Loucy (cell line): ENCODE measurements around the gene THADA.
"Not testable (repeated sequence)": the region's sequence is repeated elsewhere in the genome, so short reads cannot be mapped to it uniquely, and the experiment has no call there.

Source experiments
- H2AFZ ChIP-seq: fragments of 200-600 bp; sonication (generic); 2 replicates; pipeline ENCODE4 v1.6.0; 2016; ENCODE audit warnings: antibody characterized with exemption, mild to moderate bottlenecking, low read length, moderate library complexity
- H3F3A ChIP-seq: fragments of 200-600 bp; 2 replicates; pipeline ENCODE4 v1.6.0; 2016; ENCODE audit warnings: antibody characterized with exemption, low read depth, mild to moderate bottlenecking
- H3K27me3 ChIP-seq: fragments of 200-600 bp; sonication (generic); 2 replicates; pipeline ENCODE4 v1.6.1; 2014; ENCODE audit warnings: low read length, mild to moderate bottlenecking; ENCODE audit not compliant: insufficient read depth, poor library complexity, severe bottlenecking
- H3K36me3 ChIP-seq: fragments of 200-600 bp; sonication (generic); 2 replicates; pipeline ENCODE4 v1.6.1; 2016; ENCODE audit warnings: low read length; ENCODE audit not compliant: insufficient read depth
- H3K4me1 ChIP-seq: fragments of 200-600 bp; sonication (generic); 2 replicates; pipeline ENCODE4 v1.5.1; 2014; ENCODE audit warnings: low read length, mild to moderate bottlenecking; ENCODE audit not compliant: insufficient read depth, poor library complexity, severe bottlenecking
- H3K4me2 ChIP-seq: fragments of 200-600 bp; sonication (generic); 2 replicates; pipeline ENCODE4 v1.6.0; 2014; ENCODE audit warnings: antibody characterized with exemption, low read length, low read depth, mild to moderate bottlenecking; ENCODE audit not compliant: poor library complexity, severe bottlenecking
- H3K4me3 ChIP-seq: fragments of 200-600 bp; sonication (generic); 2 replicates; pipeline ENCODE4 v1.5.1; 2014; ENCODE audit warnings: low read length, mild to moderate bottlenecking, mixed read lengths; ENCODE audit not compliant: poor library complexity, severe bottlenecking
- H3K79me2 ChIP-seq: fragments of 200-600 bp; sonication (generic); 2 replicates; pipeline ENCODE4 v1.6.1; 2014; ENCODE audit warnings: low read length; ENCODE audit not compliant: insufficient read depth
- H3K9ac ChIP-seq: fragments of 200-600 bp; sonication (generic); 2 replicates; pipeline ENCODE4 v1.6.0; 2014; ENCODE audit warnings: mild to moderate bottlenecking, low read depth, low read length, moderate library complexity; ENCODE audit not compliant: poor library complexity, severe bottlenecking
- H3K9me2 ChIP-seq: fragments of 200-600 bp; sonication (generic); replicated peaks from 2 replicates; pipeline ENCODE4 v1.6.1; 2016; ENCODE audit warnings: low read depth, low read length, mixed read lengths
- H3K9me3 ChIP-seq: fragments of 200-600 bp; sonication (generic); 2 replicates; pipeline ENCODE4 v1.6.1; 2014; ENCODE audit warnings: mild to moderate bottlenecking, antibody characterized with exemption, low read length, low read depth; ENCODE audit not compliant: insufficient read depth
- H4K20me1 ChIP-seq: fragments of 200-600 bp; sonication (generic); 2 replicates; pipeline ENCODE4 v1.6.0; 2014; ENCODE audit warnings: antibody characterized with exemption, low read length, mild to moderate bottlenecking; ENCODE audit not compliant: insufficient read depth, poor library complexity, severe bottlenecking
- CTCF ChIP-seq: fragments of 200-600 bp; sonication (generic); conservative IDR thresholded peaks from 2 replicates; pipeline ENCODE4 v1.5.1; 2014; ENCODE audit warnings: mild to moderate bottlenecking, antibody characterized with exemption, low read length
- EZH2phosphoT487 ChIP-seq: fragments of 200-600 bp; IDR thresholded peaks from 2 replicates; pipeline ENCODE4 v1.6.1; 2018; ENCODE audit warnings: antibody characterized with exemption, mild to moderate bottlenecking, moderate library complexity, borderline replicate concordance

Gene THADA

GRCh38 chr2:43300222-43300621, 295.6 kb downstream of the THADA start:
- Histone ChIP-seq H3K27me3 (no peaks in the 10 kb centered on the region), H3K9me2 (no peaks in the 10 kb centered on the region), H2AFZ (no peak overlapping the region), H3K9me3 (no peaks in the 10 kb centered on the region), H3K4me3 (no peak overlapping the region), H4K20me1 (no peaks in the 10 kb centered on the region), H3K36me3 (no peaks in the 10 kb centered on the region), H3K4me1 (no peaks in the 10 kb centered on the region), H3K9ac (no peak overlapping the region), H3K4me2 (no peak overlapping the region), H3F3A (no peaks in the 10 kb centered on the region), H3K79me2 (no peaks in the 10 kb centered on the region)
- TF ChIP-seq EZH2phosphoT487 (no peak), CTCF (no peak)

- Histone ChIP-seq H3K79me2 (no peaks in the 10 kb centered on the region), H2AFZ (no peak overlapping the region), H3K27me3 (no peaks in the 10 kb centered on the region), H3F3A (no peaks in the 10 kb centered on the region), H3K4me2 (no peak overlapping the region), H3K9me2 (no peaks in the 10 kb centered on the region), H3K9ac (no peak overlapping the region), H3K4me1 (peaks cover 11% of the 10 kb centered on the region), H3K9me3 (no peaks in the 10 kb centered on the region), H3K4me3 (no peak overlapping the region), H4K20me1 (no peaks in the 10 kb centered on the region), H3K36me3 (no peaks in the 10 kb centered on the region)
- TF ChIP-seq CTCF (no peak), EZH2phosphoT487 (no peak)
Observed at GRCh38 chr2:43298500-43298899, 297.3 kb downstream of the THADA start.

- not testable (repeated sequence) for H3K9me3 ChIP-seq, H4K20me1 ChIP-seq, H3K27me3 ChIP-seq, H3K36me3 ChIP-seq, H3K9ac ChIP-seq, H3K4me2 ChIP-seq, H3K4me3 ChIP-seq, H3K9me2 ChIP-seq, H3F3A ChIP-seq, H2AFZ ChIP-seq, H3K79me2 ChIP-seq
- peaks cover 13% of the 10 kb centered on the region for H3K4me1 ChIP-seq
Observed at GRCh38 chr2:43297740-43298139, 298.1 kb downstream of the THADA start.

GRCh38 chr2:43294973-43295603, 300.8 kb downstream of the THADA start:
- no peaks in the 10 kb centered on the region for H4K20me1 ChIP-seq
- H3K27me3 ChIP-seq: no peaks in the 10 kb centered on the region
- H3K79me2 ChIP-seq: no peaks in the 10 kb centered on the region
- H3K36me3 ChIP-seq: peaks cover 9% of the 10 kb centered on the region; the same call in 1 of the 2 replicates
- H3K4me3 ChIP-seq: no peak overlapping the region
- no peaks in the 10 kb centered on the region for H3K9me2 ChIP-seq
- no peaks in the 10 kb centered on the region for H3F3A ChIP-seq
- peaks cover 13% of the 10 kb centered on the region for H3K4me1 ChIP-seq
- H3K9me3 ChIP-seq: no peaks in the 10 kb centered on the region
- no peak overlapping the region for H3K9ac ChIP-seq
- H2AFZ ChIP-seq: no peak overlapping the region
- no peak for TF ChIP-seq CTCF
- no peak overlapping the region for H3K4me2 ChIP-seq
